ENCODE measurements around the gene CMSS1.

DNA sequence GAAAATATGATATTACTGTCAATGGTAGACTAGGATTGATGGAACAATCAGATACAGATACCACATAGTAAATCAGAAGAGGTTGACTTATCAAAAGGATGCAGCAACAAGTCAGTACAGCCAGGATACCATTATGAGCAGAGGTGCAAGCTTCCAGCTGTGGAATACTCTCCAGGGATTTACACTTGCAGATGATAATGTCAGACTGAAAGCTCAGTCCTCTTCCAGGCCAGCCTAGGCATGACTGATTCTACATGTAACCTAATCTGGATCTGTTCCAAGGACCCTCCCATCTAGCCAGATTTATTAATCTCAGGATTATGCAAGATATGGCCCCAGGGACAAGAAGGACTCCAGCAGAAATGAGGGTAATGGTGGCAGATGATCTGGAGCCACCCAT, 288.4 kb downstream of the CMSS1 start:
- no peak for TF ChIP-seq CTCF (IDR thresholded peaks at IDR 0.05; ENCODE audit: low read length)
- no peak for TF ChIP-seq EZH2phosphoT487 (IDR thresholded peaks at IDR 0.05; ENCODE audit: low read length)
- no peak for TF ChIP-seq EZH2 (optimal IDR thresholded peaks at IDR 0.05; ENCODE audit: low read depth, low read length)

Data from MM.1S (cell line).